ENCODE measurements around the gene GAS5.

GRCh38 chr1:173888749-173889148 is 21.0 kb upstream of the GAS5 start:
- no peak for TF ChIP-seq TAF1 (IDR thresholded peaks at IDR 0.05; ENCODE audit: low read depth, low read length)
- TF ChIP-seq POLR2A (IDR thresholded peaks at IDR 0.05; ENCODE audit: low read depth, low read length) = no peak
- TF ChIP-seq PAX5 (IDR thresholded peaks at IDR 0.05; ENCODE audit: insufficient read depth, low read length, severe bottlenecking) = no peak
- TF ChIP-seq POLR2AphosphoS5 (IDR thresholded peaks at IDR 0.05; ENCODE audit: low read depth, low read length) = no peak
- TF ChIP-seq POU2F2 (IDR thresholded peaks at IDR 0.05; ENCODE audit: low read depth, low read length) = no peak
- no peak for TF ChIP-seq SPI1 (IDR thresholded peaks at IDR 0.05; ENCODE audit: low read depth, low read length)
